Left hindlimb (tissue), 1 donor: ENCODE results near the gene FUZ.

ENCODE experiments used
- DNase-seq: peaks from one replicate; pipeline ENCODE4 v3.0.0-alpha.2; 2018

FUZ gene

DNA sequence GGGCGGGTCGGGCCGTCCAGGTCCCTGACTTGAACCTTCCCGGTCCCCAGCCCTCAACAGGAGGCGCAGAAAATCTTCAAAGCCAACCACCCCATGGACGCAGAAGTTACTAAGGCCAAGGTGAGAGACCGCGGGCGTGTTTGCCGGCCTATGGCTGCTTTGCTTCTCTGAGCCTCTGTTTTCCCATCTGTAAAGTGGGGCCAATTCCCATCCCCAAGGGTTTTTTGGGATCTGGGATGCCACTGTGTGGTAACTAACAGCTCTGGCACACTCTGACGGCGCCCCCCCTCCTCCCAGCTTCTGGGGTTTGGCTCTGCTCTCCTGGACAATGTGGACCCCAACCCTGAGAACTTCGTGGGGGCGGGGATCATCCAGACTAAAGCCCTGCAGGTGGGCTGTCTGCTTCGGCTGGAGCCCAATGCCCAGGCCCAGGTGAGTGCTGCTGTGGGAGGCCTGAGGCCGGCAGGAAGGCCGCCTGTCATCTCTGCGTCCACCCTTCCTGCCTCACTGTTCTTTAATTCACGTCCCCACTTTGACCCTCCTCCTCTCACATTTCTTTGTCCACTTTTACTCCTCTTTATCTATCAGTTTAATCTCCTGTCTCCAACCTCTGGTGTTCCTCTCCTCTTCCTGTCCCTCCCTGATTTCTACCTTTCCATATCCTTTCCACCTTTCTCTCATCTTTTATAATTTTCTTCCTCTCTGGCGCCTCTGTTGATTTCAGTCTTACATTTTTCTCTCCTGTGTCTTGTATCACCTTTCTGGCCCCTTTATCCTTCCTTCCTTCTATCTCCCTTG is 7.1 kb downstream of the FUZ start:
- DNase-seq = no peak

- no peak for DNase-seq
These were observed 9.6 kb downstream of the FUZ start for GRCh38 chr19:49803529-49803856.

GRCh38 chr19:49802836-49803528 is 10.1 kb downstream of the FUZ start:
- DNase-seq = no peak

DNA sequence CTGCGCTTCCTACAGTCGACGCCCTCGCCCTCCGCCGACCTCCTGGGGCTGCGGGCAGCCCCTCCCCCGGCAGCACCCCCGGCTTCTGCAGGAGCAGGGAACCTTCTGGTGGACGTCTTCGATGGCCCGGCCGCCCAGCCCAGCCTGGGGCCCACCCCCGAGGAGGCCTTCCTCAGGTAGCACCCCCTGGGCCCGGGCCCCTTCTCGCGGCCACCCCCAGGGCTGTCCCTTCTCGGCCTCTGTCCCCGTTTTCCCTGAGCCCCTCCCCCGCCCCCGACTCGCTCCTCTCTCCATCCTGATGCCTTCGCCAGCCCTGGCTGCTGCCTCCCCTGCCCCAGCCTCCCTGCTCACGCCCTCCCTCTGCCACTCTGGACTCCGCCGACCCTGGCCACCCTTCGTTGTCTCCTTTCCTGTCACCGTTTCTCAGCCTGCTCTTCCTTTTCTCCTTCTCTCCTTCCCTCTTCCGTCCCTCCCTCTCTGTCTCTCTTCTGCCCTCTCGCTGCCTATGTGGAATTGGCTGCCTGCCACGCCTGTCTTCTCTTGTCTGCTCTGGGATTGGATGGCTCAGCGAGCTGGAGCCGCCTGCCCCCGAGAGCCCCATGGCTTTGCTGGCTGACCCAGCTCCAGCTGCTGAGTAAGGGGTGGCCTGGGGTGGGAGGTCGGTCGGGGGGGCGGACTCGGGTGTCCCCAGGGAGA is 11.0 kb downstream of the FUZ start:
- peak; percentile 91 for DNase-seq

DNA sequence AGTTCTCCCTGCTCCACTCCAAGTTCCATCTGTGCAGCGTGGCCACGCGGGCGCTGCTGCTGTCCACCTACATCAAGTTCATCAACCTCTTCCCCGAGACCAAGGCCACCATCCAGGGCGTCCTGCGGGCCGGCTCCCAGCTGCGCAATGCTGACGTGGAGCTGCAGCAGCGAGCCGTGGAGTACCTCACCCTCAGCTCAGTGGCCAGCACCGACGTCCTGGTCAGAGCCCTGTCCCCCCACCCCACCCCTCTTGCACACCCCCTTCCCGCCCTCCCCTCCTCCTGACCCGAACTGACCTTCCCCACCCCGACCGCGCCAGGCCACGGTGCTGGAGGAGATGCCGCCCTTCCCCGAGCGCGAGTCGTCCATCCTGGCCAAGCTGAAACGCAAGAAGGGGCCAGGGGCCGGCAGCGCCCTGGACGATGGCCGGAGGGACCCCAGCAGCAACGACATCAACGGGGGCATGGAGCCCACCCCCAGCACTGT is 11.6 kb downstream of the FUZ start:
- DNase-seq = no peak

DNA sequence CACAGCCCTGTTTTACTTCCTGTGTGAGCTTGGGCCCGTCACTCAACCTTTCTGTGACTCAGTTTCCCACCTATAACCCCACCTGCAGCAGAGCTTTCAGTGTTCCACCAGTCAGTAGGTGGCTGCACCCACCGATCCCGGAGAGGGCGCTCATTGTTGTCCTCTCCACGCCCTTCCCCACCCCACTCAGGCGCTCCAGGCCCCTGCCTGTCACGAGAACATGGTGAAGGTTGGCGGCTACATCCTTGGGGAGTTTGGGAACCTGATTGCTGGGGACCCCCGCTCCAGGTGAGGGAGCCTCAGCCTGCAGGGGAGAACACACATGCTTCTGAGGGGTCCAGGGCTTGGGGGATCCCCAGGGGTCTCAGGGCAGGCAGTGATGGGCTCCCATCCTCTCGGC is 12.3 kb downstream of the FUZ start:
- DNase-seq = no peak

- no peak for DNase-seq
These were observed 13.2 kb downstream of the FUZ start for GRCh38 chr19:49799798-49800376.

DNA sequence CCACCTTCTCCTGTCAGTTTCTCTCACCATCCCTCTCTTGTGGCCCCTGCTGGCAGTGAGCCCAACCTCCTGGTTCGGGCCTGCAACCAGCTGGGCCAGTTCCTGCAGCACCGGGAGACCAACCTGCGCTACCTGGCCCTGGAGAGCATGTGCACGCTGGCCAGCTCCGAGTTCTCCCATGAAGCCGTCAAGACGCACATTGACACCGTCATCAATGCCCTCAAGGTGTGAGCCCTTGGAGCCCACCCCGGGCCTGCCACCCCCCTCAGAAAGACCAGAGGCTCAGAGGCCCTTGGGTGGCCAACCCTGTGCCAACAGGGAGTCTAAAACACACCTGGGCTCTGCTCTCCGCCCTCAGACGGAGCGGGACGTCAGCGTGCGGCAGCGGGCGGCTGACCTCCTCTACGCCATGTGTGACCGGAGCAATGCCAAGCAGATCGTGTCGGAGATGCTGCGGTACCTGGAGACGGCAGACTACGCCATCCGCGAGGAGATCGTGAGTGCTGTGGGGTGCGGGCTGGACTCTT is 13.8 kb downstream of the FUZ start:
- no peak for DNase-seq

- no peak for DNase-seq
These were observed 14.5 kb downstream of the FUZ start for GRCh38 chr19:49798574-49798973.

DNA sequence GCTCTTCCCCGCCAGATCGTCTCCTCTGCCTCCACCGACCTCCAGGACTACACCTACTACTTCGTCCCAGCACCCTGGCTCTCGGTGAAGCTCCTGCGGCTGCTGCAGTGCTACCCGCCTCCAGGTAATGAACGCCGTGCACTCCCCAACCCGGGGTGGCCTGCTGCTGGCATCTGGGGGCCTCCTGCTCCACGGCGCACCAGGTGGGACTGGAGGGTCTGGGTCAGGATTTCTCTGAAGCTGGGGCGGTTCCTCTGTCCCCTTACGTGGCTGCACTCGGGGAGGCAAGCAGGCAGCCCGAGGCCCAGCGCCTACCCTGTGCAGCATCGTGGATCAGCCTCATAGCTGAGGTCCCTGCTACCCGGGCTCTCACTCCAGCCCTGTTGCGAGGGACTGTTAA is 17.5 kb downstream of the FUZ start:
- no peak for DNase-seq

GRCh38 chr19:49793561-49793840 is 19.6 kb downstream of the FUZ start:
- DNase-seq = no peak

GRCh38 chr19:49792829-49793560 is 20.1 kb downstream of the FUZ start:
- no peak for DNase-seq

DNA sequence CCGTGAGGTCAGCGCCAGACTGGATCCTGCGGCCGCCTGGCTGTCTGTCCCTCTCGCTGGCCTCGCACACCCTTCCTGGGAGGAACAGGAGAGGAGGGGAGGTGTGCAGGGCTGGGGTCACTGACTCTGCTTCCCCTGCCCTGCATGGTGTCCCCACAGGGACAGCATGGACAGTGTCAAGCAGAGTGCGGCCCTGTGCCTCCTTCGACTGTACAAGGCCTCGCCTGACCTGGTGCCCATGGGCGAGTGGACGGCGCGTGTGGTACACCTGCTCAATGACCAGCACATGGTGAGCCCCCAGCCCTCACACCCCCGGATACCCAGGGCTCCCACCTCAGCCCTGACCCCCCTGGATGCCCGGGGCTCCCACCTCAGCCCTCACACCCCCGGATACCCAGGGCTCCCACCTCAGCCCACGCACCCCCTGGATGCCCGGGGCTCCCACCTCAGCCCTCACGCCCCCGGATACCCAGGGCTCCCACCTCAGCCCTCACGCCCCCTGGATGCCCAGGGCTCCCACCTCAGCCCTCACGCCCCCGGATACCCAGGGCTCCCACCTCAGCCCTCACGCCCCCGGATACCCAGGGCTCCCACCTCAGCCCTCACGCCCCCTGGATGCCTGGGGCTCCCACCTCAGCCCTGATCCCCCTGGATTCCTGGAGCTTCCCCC is 21.2 kb downstream of the FUZ start:
- no peak for DNase-seq

DNA sequence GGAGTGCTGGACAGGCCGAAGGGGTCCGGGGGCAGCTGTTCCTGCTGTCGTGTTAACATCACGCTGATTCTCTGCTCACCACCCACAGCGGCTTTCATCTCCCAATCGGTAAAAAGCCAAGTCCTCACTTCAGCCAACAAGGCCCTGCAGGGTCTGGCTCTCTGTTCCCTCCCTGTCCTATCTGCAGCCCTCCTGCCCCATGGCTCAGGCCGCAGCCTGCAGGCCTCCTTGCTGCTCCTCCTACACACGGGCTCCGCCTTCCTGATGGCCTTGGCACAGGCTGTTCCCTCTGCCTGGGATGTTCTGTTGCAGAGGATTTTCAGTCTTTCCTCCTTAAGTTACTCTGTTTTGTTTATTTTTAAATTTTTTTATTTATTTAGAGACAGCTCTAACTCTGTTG is 22.2 kb downstream of the FUZ start:
- no peak for DNase-seq

DNA sequence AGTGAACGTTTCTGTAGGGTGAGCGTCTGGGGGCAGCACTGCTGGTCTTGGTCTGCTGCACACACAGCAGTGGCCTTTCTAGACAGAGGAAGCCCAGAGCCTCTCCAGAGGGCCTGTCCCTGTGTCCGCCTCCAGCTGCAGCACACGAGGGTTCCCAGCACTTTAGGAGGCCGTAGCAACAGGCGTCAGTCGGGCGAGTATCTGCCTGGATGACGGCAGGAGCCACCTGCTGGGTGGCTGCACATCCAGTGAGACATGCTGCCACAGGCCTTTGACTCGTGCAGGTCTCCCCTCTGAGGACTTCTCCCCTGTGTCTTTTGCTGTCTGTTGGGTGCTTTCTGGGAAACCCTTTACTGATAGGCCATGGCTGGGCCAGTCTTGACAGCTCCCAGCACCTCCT is 24.2 kb downstream of the FUZ start:
- no peak for DNase-seq

- no peak for DNase-seq
These were observed 25.3 kb downstream of the FUZ start for GRCh38 chr19:49787746-49788145.

DNA sequence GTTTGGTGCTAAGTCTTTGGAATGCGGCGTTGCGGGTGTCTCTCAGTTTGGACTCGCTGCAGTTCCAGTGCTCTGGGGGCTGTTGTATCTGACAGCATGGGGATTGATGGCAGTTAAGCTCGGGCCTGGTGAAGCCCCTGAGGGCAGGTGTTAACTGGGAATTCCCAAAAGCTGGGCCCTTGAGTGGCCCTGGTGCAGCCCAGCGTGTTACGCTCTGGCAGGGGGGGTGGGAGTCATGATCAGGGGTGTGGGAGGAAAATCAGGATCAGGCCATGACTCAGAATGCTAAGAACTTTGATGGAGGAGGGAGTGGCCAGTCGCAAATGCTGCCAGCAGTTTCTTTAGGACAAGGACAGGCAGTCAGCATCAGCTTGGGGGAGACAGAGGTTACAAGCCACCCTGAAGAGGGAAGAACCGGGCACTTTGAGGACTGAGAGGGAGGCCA is 26.7 kb downstream of the FUZ start:
- DNase-seq = no peak

DNA sequence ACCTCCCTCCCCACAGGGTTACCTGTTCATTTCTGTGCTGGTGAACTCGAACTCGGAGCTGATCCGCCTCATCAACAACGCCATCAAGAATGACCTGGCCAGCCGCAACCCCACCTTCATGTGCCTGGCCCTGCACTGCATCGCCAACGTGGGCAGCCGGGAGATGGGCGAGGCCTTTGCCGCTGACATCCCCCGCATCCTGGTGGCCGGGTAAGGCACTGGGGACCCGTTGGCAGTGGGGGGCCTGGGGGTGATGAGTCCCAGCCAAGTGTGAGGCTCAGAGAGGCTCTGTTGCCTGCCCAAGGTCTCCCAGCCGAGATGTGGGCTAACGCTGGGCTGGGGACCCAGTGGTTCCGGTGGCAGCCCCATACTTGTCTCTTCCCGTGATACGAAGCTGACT is 30.6 kb downstream of the FUZ start:
- DNase-seq = no peak

- no peak for DNase-seq
These were observed 31.7 kb downstream of the FUZ start for GRCh38 chr19:49781394-49781793.

DNA sequence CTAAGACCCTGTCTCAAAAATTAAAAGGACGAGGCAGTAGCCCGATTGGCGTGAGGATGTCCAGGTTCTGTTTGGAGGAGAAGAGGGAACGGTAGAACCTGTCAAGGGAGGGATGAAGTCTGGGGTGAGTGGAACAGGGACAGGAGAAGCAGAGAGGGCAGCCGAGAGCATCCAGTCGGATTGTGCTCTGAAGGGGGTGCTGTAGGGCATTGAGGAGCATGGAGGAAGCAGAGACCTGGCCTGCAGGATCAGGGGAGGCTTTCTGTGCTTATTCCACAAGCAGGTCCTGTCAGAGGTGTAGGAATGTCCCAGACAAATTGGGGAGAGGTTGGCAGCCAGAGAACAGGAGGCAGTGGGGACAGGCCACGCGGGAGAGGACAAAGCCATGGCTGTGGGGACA is 32.2 kb downstream of the FUZ start:
- DNase-seq = no peak

GRCh38 chr19:49779731-49780555 is 33.1 kb downstream of the FUZ start:
- no peak for DNase-seq
